RPMI7951 (cell line): ENCODE results near the gene GAMT. TPM values are rescaled to one million over a fixed set of nuclear protein-coding genes. Genes with fewer than 3 reads are reported as not detected.

Experiments used
- DNase-seq: peaks from one replicate; pipeline ENCODE4 v3.0.0-alpha.2; 2012; ENCODE audit warnings: low read depth
- total RNA-seq: library from RNA; depleted of rRNA; stranded (reverse); fragments of >200 nt; shearing (Covaris generic); gene quantifications from 2 replicates; pipeline ENCODE4 v1.2.3, GENCODE V29; 2014

GAMT gene
- total RNA-seq, 1 experiment from 2014 or later, result 15.3 TPM

DNA sequence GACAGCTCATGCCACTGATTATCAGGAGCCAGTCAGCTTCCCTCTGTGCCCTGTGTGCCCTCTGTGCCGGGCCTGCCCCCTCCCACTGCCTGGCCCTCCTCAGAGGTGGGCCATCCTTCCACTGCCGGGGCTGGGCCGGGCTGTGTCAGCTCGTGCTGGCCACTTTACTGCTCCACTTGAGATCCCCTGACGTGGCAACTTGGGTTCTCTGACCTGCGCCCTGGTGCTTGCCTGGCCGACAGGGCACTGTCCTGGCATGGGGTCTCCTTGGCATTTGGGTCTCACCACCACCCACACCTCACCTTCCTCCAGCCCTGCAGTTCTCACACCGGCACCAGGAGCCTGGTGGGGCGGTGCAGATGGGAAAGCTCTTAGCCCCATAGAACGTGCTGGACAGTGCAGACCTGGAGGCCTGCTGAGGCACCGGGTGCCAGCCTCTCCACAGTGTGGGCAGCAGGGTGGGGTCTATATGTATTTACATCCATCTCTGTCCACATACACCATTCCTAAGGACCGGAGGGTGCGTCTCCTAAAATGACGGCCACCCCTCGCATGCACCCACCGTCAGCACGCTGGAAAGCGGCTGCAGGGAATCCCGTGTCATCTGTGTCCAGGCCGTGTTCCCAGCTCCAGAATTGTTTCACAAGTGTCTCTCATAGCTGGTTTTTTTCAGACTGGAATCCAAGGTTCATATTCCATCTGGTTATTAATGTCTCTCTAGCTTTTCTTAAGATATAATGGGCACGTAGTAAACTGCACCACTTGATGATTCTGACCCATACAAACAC is 17.8 kb upstream of the GAMT start:
- no peak for DNase-seq

- no peak for DNase-seq
Measured at GRCh38 chr19:1418496-1418775, 17.1 kb upstream of the GAMT start.

DNA sequence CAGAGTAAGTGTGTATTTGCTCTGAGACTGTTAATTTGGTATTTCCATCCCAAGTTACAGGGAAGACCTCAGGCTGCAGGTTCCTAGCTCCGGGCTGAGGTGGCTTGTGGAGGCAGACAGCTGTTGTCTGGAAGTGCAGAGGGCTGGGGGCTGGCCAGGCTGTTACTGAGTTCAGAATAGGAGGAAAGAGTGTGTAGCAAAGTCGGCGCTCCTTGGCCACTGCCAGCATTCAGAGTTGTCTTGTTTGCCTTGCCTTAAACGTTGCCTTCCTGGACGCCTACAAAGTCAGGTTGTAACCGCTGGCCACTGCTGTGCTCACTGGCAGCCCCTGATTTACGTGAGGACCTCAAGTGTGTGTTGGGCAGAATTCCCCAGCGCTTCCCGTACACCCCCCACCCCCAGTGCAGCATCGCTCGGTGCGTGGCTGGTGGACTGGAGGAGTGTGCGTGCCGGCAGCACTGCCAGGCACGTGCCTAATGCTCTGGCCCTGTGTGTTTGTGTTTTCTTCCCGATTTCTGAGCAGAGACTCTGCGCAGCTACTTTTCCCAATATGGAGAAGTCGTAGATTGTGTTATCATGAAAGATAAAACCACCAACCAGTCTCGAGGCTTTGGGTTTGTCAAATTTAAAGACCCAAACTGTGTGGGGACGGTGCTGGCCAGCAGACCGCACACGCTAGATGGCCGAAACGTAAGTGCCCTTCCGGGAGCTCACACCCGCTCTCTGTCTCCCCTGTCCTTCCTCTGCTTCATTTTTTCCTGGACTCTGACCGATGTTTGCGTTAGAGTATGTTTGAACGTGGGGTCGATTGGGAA is 16.5 kb upstream of the GAMT start:
- DNase-seq, result no peak

DNA sequence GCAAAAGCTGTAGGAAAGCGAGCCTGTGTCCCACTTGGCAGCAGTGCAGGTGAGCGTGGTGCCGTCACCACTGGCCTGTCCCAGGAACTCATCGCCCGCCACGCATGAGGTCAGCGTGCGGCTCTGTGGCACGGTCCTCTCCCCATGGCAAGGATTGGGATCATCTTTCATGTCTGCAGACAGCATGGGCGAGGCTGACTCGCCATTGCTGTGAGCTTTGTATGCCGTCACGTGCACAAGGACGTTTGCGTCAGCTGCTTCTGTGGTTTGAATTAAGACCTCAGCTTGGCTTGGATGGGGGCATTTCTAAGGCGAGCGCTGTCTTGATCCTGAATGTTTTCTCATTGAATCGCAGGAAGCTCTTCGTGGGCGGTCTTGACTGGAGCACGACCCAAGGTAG is 15.8 kb upstream of the GAMT start:
- DNase-seq, result no peak

DNA sequence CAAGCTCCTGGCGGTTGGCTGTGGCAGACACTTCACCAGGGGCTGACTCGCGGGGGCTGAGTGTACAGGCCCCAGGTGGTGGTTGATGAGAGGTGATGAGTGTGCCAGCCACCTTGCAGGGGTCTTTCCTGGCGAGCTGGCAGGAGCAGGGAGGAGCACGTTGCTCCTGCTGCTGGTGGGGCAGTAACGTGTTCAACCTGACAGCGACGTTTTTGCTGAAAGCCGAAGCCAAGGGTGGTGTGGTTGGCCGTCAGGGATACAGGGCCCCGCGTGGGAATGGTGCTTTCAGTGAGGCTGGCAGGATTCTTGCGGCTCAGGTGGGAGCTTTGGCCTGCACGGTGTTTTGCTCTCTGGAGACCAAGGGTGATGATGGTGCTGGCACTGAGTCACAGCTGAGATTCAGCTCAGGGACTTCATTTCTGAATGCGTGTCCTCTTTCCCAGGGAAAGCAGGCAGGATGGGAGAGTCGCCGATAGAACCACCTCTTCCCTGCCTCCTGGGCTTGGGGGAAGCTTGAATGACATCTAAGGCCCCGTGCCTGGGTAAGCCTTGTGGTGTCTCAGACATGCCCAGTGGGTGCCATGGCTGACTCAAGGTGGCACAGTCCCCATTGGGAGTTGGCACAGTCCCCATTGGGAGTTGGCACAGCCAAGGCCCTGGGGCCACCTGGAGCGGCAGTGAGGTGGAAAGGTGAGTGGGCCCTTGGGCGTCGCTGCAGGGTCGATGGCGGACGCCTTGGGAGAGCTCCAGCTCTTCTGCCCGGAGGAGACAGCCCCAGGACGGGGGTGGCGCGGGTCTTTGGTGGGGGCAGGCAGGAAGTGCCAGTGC is 14.9 kb upstream of the GAMT start:
- no peak for DNase-seq

GRCh38 chr19:1412995-1413800 is 11.9 kb upstream of the GAMT start:
- DNase-seq, result no peak

DNA sequence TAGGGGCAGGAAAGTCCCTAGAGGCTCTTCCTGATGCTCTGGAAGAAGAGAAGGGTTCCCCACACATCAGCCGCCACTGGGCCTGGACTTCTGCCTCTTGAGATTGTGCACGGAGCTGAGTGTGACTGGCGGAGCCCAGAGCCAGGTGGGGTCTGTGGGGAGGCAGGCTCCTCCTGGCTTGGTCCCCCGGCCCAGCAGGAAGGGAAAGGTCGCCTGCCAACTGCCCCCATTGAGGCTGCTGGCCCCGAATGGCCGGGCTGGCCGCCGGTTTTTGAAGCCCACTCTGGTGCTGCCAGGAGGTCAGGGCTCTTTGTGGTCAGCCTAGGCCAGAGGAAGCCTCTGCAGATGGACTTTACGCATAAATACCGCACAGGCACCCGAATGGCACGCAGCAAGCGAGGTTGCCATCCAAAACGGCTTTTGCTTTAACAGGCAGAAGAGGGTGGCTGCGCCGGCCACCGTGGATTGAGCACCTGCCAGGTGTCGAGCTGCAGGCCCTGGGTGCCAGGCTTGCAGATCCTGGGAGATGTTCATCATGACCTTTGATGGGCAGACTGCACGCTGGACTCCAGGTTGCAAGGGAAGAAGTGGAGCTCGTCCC is 11.1 kb upstream of the GAMT start:
- no peak for DNase-seq

DNA sequence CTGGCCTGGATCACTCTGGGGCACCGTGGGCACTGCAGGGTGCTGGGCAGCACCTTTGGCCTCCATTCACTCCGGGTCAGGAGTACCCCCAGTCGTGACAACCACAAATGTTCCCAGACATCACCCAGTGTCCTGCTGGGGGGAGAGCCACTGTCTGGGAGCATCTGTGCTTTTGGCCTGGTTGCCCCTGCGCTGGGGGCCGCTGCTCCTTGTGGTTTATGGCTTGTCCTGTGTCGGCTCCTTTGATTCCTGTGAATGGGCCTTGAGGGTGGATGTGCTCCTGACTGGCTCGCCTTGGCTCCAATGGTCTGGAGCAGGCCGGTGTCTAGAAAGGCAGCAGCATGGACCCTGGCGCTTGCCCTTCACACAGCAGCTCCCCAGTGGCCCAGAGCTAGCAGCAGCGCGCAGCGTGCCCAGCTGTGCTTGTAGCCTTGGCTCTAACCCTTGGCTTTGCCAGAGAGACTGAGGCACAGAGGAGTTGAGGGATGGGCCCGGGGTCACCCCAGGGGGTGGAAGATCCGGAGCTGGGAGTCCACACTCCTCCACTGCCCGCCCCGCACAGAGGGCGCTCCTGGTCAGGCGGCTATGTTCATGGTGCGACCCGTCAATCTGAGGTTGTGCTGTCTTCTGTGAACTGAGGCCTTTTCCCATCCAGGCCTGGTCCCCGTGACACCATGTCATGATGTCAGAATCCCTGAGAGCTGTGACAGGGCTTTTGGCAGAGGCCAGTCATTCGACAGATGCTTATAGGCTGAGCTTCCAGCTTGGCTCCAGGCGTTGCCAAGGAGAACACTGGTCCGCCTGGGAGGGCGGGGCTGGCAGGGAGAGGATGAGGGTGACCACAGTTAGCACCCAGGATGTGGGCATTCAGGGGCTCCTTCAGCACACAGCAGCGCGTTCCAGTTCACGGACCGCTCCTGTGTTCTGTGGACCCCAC is 10.2 kb upstream of the GAMT start:
- peak; percentile 25 for DNase-seq

DNA sequence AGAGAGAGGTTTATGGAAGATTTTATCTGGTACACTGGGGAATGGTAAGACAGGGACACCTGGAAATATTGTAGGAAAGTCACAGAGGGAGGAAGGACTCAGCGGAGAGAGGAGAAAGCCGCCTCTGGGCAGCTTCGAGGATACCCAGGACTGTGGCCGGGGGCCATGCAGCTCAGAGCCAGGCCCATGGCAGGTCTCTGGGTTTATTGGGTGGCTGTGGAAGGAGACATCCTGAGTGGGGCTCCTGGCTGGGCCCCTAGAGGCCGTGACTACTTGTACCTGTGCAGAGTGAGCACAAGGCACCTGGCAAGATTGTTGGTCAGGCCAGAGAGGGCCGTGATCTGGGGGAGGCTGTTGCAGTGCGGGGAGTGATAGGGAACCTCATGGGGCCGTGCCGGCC is 9.4 kb upstream of the GAMT start:
- DNase-seq, result no peak

- DNase-seq, result peak; percentile 29
Measured at GRCh38 chr19:1410136-1410786, 8.9 kb upstream of the GAMT start.

GRCh38 chr19:1409204-1410005 is 8.1 kb upstream of the GAMT start:
- DNase-seq, result no peak

GRCh38 chr19:1408300-1409203 is 7.2 kb upstream of the GAMT start:
- peak; percentile 57 for DNase-seq

GRCh38 chr19:1407528-1408299 is 6.4 kb upstream of the GAMT start, which contains the start of gene DAZAP1:
DAZAP1 (plus strand) TSS chr19:1407586; CDS start chr19:1407774, 188 bp downstream.
- no peak for DNase-seq

GRCh38 chr19:1406774-1407527 is 5.6 kb upstream of the GAMT start:
- DNase-seq, result peak; percentile 97

DNA sequence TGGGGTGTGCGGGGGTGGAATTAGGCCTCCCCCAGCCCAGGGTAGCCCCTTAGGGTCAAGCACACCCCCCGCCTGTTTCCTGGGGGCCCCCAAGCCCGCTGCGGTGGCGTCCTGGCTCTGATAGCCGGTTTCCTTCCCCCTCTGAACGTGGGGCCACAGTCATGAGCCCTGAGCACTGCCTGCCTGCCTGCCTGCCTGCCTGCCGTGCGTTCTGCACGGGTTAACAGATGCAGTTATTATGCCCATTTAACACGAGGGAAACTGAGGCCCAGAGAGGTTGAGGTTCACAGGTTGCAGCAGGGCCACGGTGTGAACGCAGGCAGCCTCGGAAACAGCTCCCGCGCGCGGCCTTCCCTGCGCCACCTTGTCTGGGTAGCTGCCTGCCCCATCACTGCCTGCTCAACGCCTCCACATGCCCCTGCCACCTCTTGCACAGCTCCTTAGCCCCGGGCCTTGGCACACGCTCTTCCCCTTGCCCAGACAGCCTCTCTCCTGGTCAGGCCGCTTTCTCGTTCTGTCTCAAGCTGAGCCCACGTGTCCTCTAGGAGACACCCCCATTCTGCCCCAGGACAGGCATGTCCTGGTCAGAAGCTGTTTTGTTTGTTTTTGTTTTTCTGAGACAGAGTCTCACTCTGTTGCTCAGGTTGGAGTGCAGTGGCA is 1.2 kb upstream of the GAMT start:
- no peak for DNase-seq

- DNase-seq, result no peak
Measured at GRCh38 chr19:1401889-1402217, 511 bp upstream of the GAMT start.
